Heart left ventricle (tissue), 16 donors: ENCODE results near the gene VAT1L. TPM values are rescaled to one million over a fixed set of nuclear protein-coding genes. Genes with fewer than 3 reads are reported as not detected.
A peak's percentile ranks its signal among the peaks of the same experiment; 100 is the strongest.

Experiments used
- ATAC-seq, 4 donors: fragments of 200-7000 bp; cut with Tn5 transposase; one replicate each; pipeline ENCODE4 v1.9.1; 2020 to 2022; ENCODE audit warnings: moderate library complexity in 4 of 4, mild to moderate bottlenecking in 3 of 4, moderate number of reproducible peaks in 1 of 4
- DNase-seq, 5 donors: peaks; one replicate each; pipeline ENCODE4 v3.0.0-alpha.2; 2020
- H3K27ac ChIP-seq, 12 donors: fragments of 200-600 bp; sonication (generic) in 4 of 12; one replicate each; pipeline versions ENCODE4 v1.5.0 to v1.8.0; 2016 to 2022; ENCODE audit warnings: mild to moderate bottlenecking in 2 of 12
- H3K27me3 ChIP-seq, 9 donors: fragments of 200-600 bp; sonication (generic) in 2 of 9; one replicate each; pipeline versions ENCODE4 v1.5.1 to v1.8.0; 2016 to 2022; ENCODE audit warnings: mild to moderate bottlenecking in 3 of 9
- H3K36me3 ChIP-seq, 9 donors: fragments of 200-600 bp; sonication (generic) in 2 of 9; one replicate each; pipeline versions ENCODE4 v1.5.0 to v1.8.0; 2018 to 2022; ENCODE audit warnings: mild to moderate bottlenecking in 2 of 9
- H3K4me1 ChIP-seq, 12 donors: fragments of 200-600 bp; sonication (generic) in 4 of 12; one replicate each; pipeline versions ENCODE4 v1.5.0 to v1.8.0; 2016 to 2022; ENCODE audit warnings: mild to moderate bottlenecking in 3 of 12
- H3K4me3 ChIP-seq, 12 donors: fragments of 200-600 bp; sonication (generic) in 4 of 12; one replicate each; pipeline versions ENCODE4 v1.5.0 to v1.8.0; 2017 to 2022; ENCODE audit warnings: mild to moderate bottlenecking in 9 of 12, moderate library complexity in 4 of 12
- H3K9me3 ChIP-seq, 12 donors: fragments of 200-600 bp; sonication (generic) in 4 of 12; one replicate each; pipeline versions ENCODE4 v1.5.0 to v1.8.0; 2016 to 2022; ENCODE audit warnings: mild to moderate bottlenecking in 1 of 12
- POLR2A ChIP-seq, 2 donors: fragments of 450-650 bp; IDR thresholded peaks; one replicate each; pipeline ENCODE4 v1.6.1; 2017; ENCODE audit warnings: antibody characterized with exemption in 2 of 2, mild to moderate bottlenecking in 2 of 2, moderate library complexity in 2 of 2
- WGBS, 4 donors: extraction: QIAGEN DNeasy Blood & Tissue Kit in 2 of 4; methylation state at CpG; one replicate each; pipeline versions ENCODE4 v1.1.5 to v1.1.7; 2013 to 2018; 5-methylcytosine and 5-hydroxymethylcytosine counted together
- intact Hi-C, 10 donors: fragments of 100-400 bp; cut with DNase I; formaldehyde crosslinking; loops; one replicate each; pipeline versions ENCODE4 v1.11.1 to v1.14.2; 2022
- polyA plus RNA-seq, 2 donors: library from polyadenylated mRNA; stranded (reverse); fragments of 200-250 nt; gene quantifications; one replicate each; pipeline ENCODE4 v1.2.3, GENCODE V29; 2013
- total RNA-seq, 9 donors: library from RNA; depleted of rRNA in 2 of 9; stranded (reverse); fragments of >200 nt in 2 of 9; fragmentation: NEBNext Ultra II Directional in 3 of 9; extraction: Animal tissue kit (Norgen Biotek cat#: 25700) in 3 of 9; gene quantifications; one replicate each; pipeline versions ENCODE4 v1.1.0 to v1.2.4, GENCODE V29; 2016 to 2023
- TF ChIP-seq, protein P1 (sequence below), 12 donors: fragments of 200-600 bp; sonication (generic) in 4 of 12; IDR thresholded peaks; one replicate each; pipeline versions ENCODE4 v1.5.0 to v1.8.0; 2018 to 2022; ENCODE audit warnings: antibody characterized with exemption in 12 of 12, mild to moderate bottlenecking in 5 of 12
- donor health status: ischemic (EF 13 %, LVEDD 7.1; RV severe dilation, severe dysfunction).
- donor health status: healthy with polysubstance abuse.
- donor health status: DM: no; HTN: yes; CAD: no.
- donor health status: DM: no; HTN: no; CAD: no.
- donor health status: ischemic (EF 25% LVEDD 6.9; RV normal size, moderate dysfunction).
- donor health status: ischemic (EF 25% LVEDD 5.7; RV mildly dilated, moderate dysfunction).
- donor health status: healthy.
- donor health status: DM: yes; HTN: yes; CAD: no.
- donor health status: ischemic (EF 35%, LVEDD 5.7; RV mildly dilated, moderate dysfunction).
- donor health status: nonischemic (EF 11% LVEDD 7.7; RV severe dilation, severe dysfunction).
- donor health status: DM: yes; HTN: yes; CAD: no.
- donor health status: PGD.
- donor health status: ischemic (EF 29% LVEDD 5.4; RV normal size, mild dysfunction).
- donor health status: nonischemic (EF 23%, LVEDD 6.1; RV moderate dilation, normal function).

VAT1L gene
- total and polyA plus RNA-seq, 11 donors: 0.32 to 57.5 (median 11.0) TPM

DNA sequence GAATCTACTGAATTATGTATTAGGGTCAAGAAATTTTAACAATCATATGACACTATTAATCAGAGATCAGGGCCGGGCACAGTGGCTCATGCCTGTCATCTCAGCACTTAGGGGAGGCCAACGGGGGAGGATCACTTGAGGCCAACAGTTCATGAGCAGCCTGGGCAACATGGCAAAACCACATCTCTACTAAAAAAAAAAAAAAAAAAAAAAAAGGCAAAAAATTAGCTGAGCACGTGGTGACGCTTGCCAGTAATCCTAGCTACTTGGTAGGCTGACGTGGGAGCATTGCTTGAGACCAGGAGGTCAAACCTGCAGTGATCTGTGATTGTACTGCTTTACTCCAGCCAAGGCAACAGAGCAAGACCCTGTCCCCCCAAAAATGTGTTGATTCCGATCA, 181.5 kb downstream of the VAT1L start:
- no peaks in the 10 kb centered on the region for H3K9me3 ChIP-seq
- TF ChIP-seq, protein P1, sequence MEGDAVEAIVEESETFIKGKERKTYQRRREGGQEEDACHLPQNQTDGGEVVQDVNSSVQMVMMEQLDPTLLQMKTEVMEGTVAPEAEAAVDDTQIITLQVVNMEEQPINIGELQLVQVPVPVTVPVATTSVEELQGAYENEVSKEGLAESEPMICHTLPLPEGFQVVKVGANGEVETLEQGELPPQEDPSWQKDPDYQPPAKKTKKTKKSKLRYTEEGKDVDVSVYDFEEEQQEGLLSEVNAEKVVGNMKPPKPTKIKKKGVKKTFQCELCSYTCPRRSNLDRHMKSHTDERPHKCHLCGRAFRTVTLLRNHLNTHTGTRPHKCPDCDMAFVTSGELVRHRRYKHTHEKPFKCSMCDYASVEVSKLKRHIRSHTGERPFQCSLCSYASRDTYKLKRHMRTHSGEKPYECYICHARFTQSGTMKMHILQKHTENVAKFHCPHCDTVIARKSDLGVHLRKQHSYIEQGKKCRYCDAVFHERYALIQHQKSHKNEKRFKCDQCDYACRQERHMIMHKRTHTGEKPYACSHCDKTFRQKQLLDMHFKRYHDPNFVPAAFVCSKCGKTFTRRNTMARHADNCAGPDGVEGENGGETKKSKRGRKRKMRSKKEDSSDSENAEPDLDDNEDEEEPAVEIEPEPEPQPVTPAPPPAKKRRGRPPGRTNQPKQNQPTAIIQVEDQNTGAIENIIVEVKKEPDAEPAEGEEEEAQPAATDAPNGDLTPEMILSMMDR (IDR thresholded peaks at IDR 0.05): no peak
- no peak overlapping the region for H3K4me3 ChIP-seq
- H3K27ac ChIP-seq: no peak overlapping the region
- H3K36me3 ChIP-seq: no peaks in the 10 kb centered on the region
- DNase-seq (no peak), ATAC-seq (no peak)
- peaks cover 0 to 4% (median 0%) of the 10 kb centered on the region in 12 donors for H3K4me1 ChIP-seq
- intact Hi-C loops: loop anchor here in 7 of 10 donors (2.0 to 10.0 kb wide), 8 partner anchors 175 to 735 kb away; partner anchors contain the start of genes VAT1L (in 2 of the 7) and NUDT7 (in 1 of the 7)
- H3K27me3 ChIP-seq: peaks cover 0 to 6% (median 0%) of the 10 kb centered on the region in 9 donors
- 76 to 81% (median 80%) methylated on average over 6 of the region's 6 CpGs for WGBS, 4 donors

DNA sequence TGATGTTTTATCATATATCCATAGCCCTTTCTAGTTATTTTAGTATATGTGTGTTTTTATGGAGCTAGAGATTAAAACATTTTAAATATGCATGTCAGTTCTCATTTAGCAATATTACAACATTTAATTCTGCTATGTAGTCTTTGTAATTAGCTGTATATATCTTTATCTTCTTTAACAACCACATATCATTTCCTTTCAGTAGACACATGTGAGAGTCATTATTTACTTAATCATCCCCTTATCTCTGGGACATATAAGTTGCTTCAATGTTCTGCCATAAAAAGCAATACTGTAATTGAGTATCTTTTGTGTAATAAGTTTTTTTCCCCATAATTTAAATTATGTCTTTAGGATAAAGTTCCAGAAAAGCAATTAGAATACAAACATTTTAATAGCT, 182.0 kb downstream of the VAT1L start:
- no peaks in the 10 kb centered on the region for H3K9me3 ChIP-seq
- ATAC-seq (no peak), DNase-seq (no peak)
- H3K36me3 ChIP-seq: no peaks in the 10 kb centered on the region
- intact Hi-C loops: loop anchor here in 7 of 10 donors (2.0 to 10.0 kb wide), 6 partner anchors 183 to 736 kb away; partner anchors contain the start of genes NUDT7 (in 1 of the 7) and VAT1L (in 1 of the 7)
- H3K4me1 ChIP-seq: peaks cover 0 to 4% (median 0%) of the 10 kb centered on the region in 12 donors
- TF ChIP-seq, protein P1 (IDR thresholded peaks at IDR 0.05): no peak
- no peak for TF ChIP-seq POLR2A (IDR thresholded peaks at IDR 0.05)
- peaks cover 0 to 5% (median 0%) of the 10 kb centered on the region in 9 donors for H3K27me3 ChIP-seq
- H3K4me3 ChIP-seq: no peak overlapping the region
- H3K27ac ChIP-seq: no peak overlapping the region

DNA sequence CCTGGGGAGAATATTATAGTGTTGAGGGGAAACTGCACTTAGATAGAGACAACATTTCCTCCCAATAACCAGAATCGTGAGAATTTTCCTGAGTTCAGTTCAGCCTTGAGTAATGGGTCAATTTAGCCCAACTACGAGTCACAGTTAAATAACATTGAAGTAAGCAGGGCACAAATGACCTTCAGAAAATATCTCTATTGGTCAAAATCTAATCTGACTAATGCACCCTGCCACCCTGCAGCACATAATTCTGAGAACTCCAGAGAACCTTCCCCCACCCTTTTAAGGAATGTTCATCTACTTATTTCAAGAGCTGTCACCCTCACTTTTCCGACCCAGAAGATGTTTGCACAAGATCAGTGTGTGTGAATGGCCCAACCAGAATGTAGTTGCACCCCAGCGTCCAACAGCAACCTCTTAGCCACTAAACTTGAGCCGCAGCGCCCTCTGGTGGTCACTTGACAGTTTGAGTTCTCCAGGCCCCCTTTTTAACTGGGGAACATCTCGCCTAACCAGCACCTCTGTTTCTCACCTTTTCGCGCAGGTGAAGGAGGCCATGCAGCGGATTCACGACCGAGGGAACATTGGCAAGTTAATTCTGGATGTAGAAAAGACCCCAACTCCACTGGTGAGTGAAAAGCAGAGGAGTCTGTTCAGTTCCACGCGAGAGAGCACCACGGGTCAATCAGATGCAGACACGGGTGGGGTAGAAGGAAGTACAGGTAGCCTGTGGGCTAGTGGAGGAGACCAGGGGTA, 183.1 kb downstream of the VAT1L start:
- H3K36me3 ChIP-seq: no peaks in the 10 kb centered on the region
- DNase-seq: peak; percentile 71 to 85 (median 81)
- intact Hi-C loops: loop anchor here (1.0 to 10.0 kb wide), 8 partner anchors 184 to 737 kb away; partner anchors contain the start of genes NUDT7 (in 1 of the 10) and VAT1L (in 1 of the 10)
- peak overlapping the region in 1 of 12 donors; percentile 29 for H3K27ac ChIP-seq
- H3K4me1 ChIP-seq: peaks cover 0 to 4% (median 0%) of the 10 kb centered on the region in 12 donors
- WGBS, 4 donors: 29 to 34% (median 31%) methylated on average over 16 of the region's 16 CpGs
- no peaks in the 10 kb centered on the region for H3K9me3 ChIP-seq
- H3K4me3 ChIP-seq: no peak overlapping the region
- no peak for TF ChIP-seq POLR2A (IDR thresholded peaks at IDR 0.05)
- TF ChIP-seq, protein P1 (IDR thresholded peaks at IDR 0.05): peak; percentile 58 to 83 (median 78)
- H3K27me3 ChIP-seq: peaks cover 0 to 5% (median 0%) of the 10 kb centered on the region in 9 donors
- ATAC-seq: peak in 3 of 4 donors; percentile 87 to 93 (median 88)

DNA sequence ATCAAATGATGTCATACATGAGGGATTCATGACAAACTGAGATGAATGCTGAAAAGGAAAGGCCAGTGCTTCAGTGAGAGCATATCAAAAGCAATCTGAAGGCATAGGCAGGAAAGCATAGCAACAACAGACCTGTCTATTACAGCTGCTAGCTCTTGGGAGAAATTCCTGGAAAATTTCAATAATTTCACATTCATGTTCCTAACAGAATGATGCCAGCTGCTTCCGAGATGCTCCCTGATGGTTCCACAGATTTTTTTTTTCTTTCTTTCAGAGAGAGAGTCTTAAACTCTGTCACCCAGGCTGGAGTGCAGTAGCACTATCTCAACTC, 183.7 kb downstream of the VAT1L start:
- DNase-seq: no peak
- WGBS, 4 donors: 49 to 76% (median 65%) methylated on average over 1 of the region's 1 CpG
- no peak for ATAC-seq
- no peak overlapping the region for H3K27ac ChIP-seq
- peaks cover 0 to 5% (median 0%) of the 10 kb centered on the region in 9 donors for H3K27me3 ChIP-seq
- peaks cover 0 to 4% (median 0%) of the 10 kb centered on the region in 12 donors for H3K4me1 ChIP-seq
- TF ChIP-seq, protein P1 (IDR thresholded peaks at IDR 0.05): no peak
- TF ChIP-seq POLR2A (IDR thresholded peaks at IDR 0.05): no peak
- no peaks in the 10 kb centered on the region for H3K36me3 ChIP-seq
- intact Hi-C loops: loop anchor here in 6 of 10 donors (1.0 to 10.0 kb wide), 6 partner anchors 185 to 737 kb away; partner anchors contain the start of genes NUDT7 (in 1 of the 6) and VAT1L (in 1 of the 6)
- H3K4me3 ChIP-seq: no peak overlapping the region
- no peaks in the 10 kb centered on the region for H3K9me3 ChIP-seq
